Tibial artery (tissue), 4 donors: ENCODE results near the gene AOAH.

Experiments
- DNase-seq, 2 donors: peaks; one replicate each; pipeline ENCODE4 v3.0.0-alpha.2; 2019
- H3K27ac ChIP-seq, 2 donors: fragments of 200-600 bp; sonication (generic) in 1 of 2; 1 replicate in 1 of 2; 2 replicates in 1 of 2; pipeline ENCODE4 v1.5.1; 2018 to 2019; ENCODE audit warnings: mild to moderate bottlenecking in 1 of 2
- H3K27me3 ChIP-seq, 2 donors: fragments of 200-600 bp; sonication (generic) in 1 of 2; one replicate each; pipeline versions ENCODE4 v1.5.1 to v1.6.0; 2016 to 2019
- H3K36me3 ChIP-seq, 3 donors: fragments of 200-600 bp; sonication (generic) in 2 of 3; one replicate each; pipeline ENCODE4 v1.5.1; 2016 to 2019; ENCODE audit warnings: mild to moderate bottlenecking in 2 of 3
- H3K4me1 ChIP-seq, 4 donors: fragments of 200-600 bp; sonication (generic) in 2 of 4; 1 replicate in 3 of 4; 2 replicates in 1 of 4; pipeline ENCODE4 v1.5.1; 2016 to 2019
- H3K4me3 ChIP-seq, 2 donors: fragments of 200-600 bp; sonication (generic) in 1 of 2; 1 replicate in 1 of 2; 2 replicates in 1 of 2; pipeline ENCODE4 v1.5.1; 2018 to 2019; ENCODE audit warnings: mild to moderate bottlenecking in 2 of 2
- H3K9me3 ChIP-seq, 3 donors: fragments of 200-600 bp; sonication (generic) in 1 of 3; one replicate each; pipeline ENCODE4 v1.5.1; 2016 to 2019
- intact Hi-C: fragments of 100-400 bp; cut with DNase I; formaldehyde crosslinking; loops from one replicate; pipeline ENCODE4 v1.15.0; 2023; ENCODE audit warnings: low total_unique reads
- TF ChIP-seq, protein P1 (sequence below), 2 experiments: fragments of 200-600 bp in 1 of 2; fragments of 450-650 bp in 1 of 2; IDR thresholded peaks; one replicate each; pipeline ENCODE4 v1.5.1; 2017 to 2019; ENCODE audit warnings: antibody characterized with exemption in 2 of 2, mild to moderate bottlenecking in 1 of 2, moderate library complexity in 1 of 2

AOAH gene

DNA sequence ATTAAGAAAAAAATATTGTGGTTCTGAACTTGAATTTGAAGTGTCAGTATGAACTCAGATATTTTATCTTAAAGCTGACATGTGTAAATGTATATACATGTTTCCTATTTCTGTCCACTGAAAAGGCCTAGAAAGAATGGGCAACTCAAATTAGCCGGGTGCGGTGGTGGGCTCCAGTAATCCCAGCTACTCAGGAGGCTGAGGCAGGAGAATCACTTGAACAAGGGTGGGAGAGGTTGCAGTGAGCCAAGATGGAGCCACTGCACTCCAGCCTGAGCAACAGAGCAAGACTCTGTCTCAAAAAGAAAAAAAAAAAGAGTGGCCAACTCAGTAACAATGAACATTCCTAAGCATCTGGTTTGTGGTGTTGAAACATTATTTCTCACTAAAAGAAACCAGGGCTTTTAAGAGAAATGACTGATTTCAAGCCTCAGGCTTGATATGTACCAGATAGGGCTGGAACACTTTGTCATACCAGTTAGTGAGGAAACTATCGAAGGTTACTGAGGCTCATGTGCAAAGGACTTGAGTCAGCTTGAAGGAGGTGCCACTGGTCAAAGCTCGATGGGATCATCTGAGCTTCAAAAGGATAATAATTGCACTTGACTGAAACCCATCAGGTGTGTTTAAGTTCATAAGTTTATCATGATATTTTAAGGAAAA is 40.5 kb downstream of the AOAH start:
- intact Hi-C loops, result no loop called here
- DNase-seq, result no peak
- Histone ChIP-seq H3K36me3 (no peaks in the 10 kb centered on the region), H3K4me3 (no peak overlapping the region), H3K9me3 (no peaks in the 10 kb centered on the region), H3K27me3 (no peaks in the 10 kb centered on the region), H3K27ac (no peak overlapping the region), H3K4me1 (no peaks in the 10 kb centered on the region)
- TF ChIP-seq, protein P1, sequence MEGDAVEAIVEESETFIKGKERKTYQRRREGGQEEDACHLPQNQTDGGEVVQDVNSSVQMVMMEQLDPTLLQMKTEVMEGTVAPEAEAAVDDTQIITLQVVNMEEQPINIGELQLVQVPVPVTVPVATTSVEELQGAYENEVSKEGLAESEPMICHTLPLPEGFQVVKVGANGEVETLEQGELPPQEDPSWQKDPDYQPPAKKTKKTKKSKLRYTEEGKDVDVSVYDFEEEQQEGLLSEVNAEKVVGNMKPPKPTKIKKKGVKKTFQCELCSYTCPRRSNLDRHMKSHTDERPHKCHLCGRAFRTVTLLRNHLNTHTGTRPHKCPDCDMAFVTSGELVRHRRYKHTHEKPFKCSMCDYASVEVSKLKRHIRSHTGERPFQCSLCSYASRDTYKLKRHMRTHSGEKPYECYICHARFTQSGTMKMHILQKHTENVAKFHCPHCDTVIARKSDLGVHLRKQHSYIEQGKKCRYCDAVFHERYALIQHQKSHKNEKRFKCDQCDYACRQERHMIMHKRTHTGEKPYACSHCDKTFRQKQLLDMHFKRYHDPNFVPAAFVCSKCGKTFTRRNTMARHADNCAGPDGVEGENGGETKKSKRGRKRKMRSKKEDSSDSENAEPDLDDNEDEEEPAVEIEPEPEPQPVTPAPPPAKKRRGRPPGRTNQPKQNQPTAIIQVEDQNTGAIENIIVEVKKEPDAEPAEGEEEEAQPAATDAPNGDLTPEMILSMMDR (IDR thresholded peaks at IDR 0.05), result no peak

- intact Hi-C loops, result no loop called here
- no peak for DNase-seq
- TF ChIP-seq, protein P1 (IDR thresholded peaks at IDR 0.05), result no peak
These were observed 41.2 kb downstream of the AOAH start for GRCh38 chr7:36683111-36683510.

DNA sequence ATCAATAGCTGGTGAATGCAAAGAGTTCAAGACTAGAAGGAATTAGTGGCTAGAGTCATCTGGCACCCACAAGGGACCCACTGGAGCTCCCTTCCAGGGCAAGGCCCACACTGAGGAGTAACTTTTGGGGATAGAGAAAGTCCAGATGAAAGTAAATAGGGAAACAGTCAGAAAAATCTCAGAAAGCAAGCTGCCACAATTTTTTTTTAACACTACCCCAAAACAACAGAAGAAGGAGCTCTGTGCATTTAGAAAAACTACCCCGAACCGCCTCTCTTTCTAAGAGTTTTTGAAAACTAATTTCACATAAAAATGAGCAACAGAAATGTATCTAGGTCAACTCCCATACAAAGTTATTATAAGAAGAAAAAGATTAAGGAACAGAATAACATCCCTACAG is 42.2 kb downstream of the AOAH start:
- Histone ChIP-seq H3K4me1 (no peaks in the 10 kb centered on the region), H3K27ac (no peak overlapping the region), H3K9me3 (no peaks in the 10 kb centered on the region), H3K27me3 (no peaks in the 10 kb centered on the region), H3K4me3 (no peak overlapping the region), H3K36me3 (no peaks in the 10 kb centered on the region)
- intact Hi-C loops, result no loop called here
- DNase-seq, result no peak
- TF ChIP-seq, protein P1 (IDR thresholded peaks at IDR 0.05), result no peak

More at GRCh38 chr7:36683111-36683510, 41.2 kb downstream of the AOAH start:
- Histone ChIP-seq H3K27me3 (no peaks in the 10 kb centered on the region), H3K36me3 (no peaks in the 10 kb centered on the region), H3K4me3 (no peak overlapping the region), H3K4me1 (no peaks in the 10 kb centered on the region), H3K9me3 (no peaks in the 10 kb centered on the region), H3K27ac (no peak overlapping the region)

- Histone ChIP-seq H3K36me3 (no peaks in the 10 kb centered on the region), H3K9me3 (no peaks in the 10 kb centered on the region), H3K27me3 (no peaks in the 10 kb centered on the region), H3K27ac (no peak overlapping the region), H3K4me3 (no peak overlapping the region), H3K4me1 (no peaks in the 10 kb centered on the region)
- no peak for DNase-seq
- TF ChIP-seq, protein P1 (IDR thresholded peaks at IDR 0.05), result no peak
- intact Hi-C loops, result loop anchor here (10.0 kb wide), 1 partner anchor 233 kb away; no protein-coding TSS in a partner anchor
These were observed 46.4 kb downstream of the AOAH start for GRCh38 chr7:36677769-36678437.

GRCh38 chr7:36673703-36674102 is 50.6 kb downstream of the AOAH start:
- H3K36me3 ChIP-seq, result no peaks in the 10 kb centered on the region
- no peak for DNase-seq
- no peaks in the 10 kb centered on the region for H3K9me3 ChIP-seq
- no peaks in the 10 kb centered on the region for H3K27me3 ChIP-seq
- no peaks in the 10 kb centered on the region for H3K4me1 ChIP-seq
- H3K27ac ChIP-seq, result no peak overlapping the region
- intact Hi-C loops, result loop anchor here (10.0 kb wide), 1 partner anchor 229 kb away; no protein-coding TSS in a partner anchor
- H3K4me3 ChIP-seq, result no peak overlapping the region
- TF ChIP-seq, protein P1 (IDR thresholded peaks at IDR 0.05), result no peak
